Neuronal stem cell (in vitro differentiated cells): Measurements from ENCODE around the gene SIX2.

Experiments used
- DNase-seq: peaks from one replicate; pipeline ENCODE4 v3.0.0-alpha.2; 2013; ENCODE audit warnings: low spot score
- H2AFZ ChIP-seq: one replicate; pipeline ENCODE4 v1.6.1; 2013; ENCODE audit warnings: mild to moderate bottlenecking, low read length, inconsistent platforms
- H2AK5ac ChIP-seq: 2 replicates; pipeline ENCODE4 v1.6.1; 2013; ENCODE audit warnings: low read depth, mild to moderate bottlenecking, inconsistent platforms, low read length, moderate library complexity, mixed read lengths
- H2BK120ac ChIP-seq: 2 replicates; pipeline ENCODE4 v1.6.1; 2013; ENCODE audit warnings: low read depth, mild to moderate bottlenecking, inconsistent platforms, low read length, moderate library complexity, mixed read lengths
- H2BK12ac ChIP-seq: one replicate; pipeline ENCODE4 v1.6.1; 2013; ENCODE audit warnings: low read length, inconsistent platforms
- H2BK15ac ChIP-seq: 2 replicates; pipeline ENCODE4 v1.6.1; 2013; ENCODE audit warnings: mild to moderate bottlenecking, low read length, inconsistent platforms, mixed read lengths
- H2BK5ac ChIP-seq: one replicate; pipeline ENCODE4 v1.6.1; 2013; ENCODE audit warnings: inconsistent platforms, mild to moderate bottlenecking, low read length, moderate library complexity
- H3K14ac ChIP-seq: one replicate; pipeline ENCODE4 v1.6.1; 2013; ENCODE audit warnings: low read length, inconsistent platforms
- H3K18ac ChIP-seq: 2 replicates; pipeline ENCODE4 v1.6.1; 2013; ENCODE audit warnings: low read length, inconsistent platforms
- H3K23ac ChIP-seq: 2 replicates; pipeline ENCODE4 v1.6.1; 2013; ENCODE audit warnings: low read depth, mild to moderate bottlenecking, mixed read lengths, low read length, inconsistent platforms; ENCODE audit not compliant: poor library complexity
- H3K27ac ChIP-seq: replicated peaks from 3 replicates; pipeline ENCODE4 v1.5.1; 2013; ENCODE audit warnings: low read length, inconsistent platforms
- H3K27me3 ChIP-seq, 3 experiments: 2 replicates each; pipeline ENCODE4 v1.6.1; 2013; ENCODE audit warnings: low read length in 3 of 3, mild to moderate bottlenecking in 2 of 3, inconsistent platforms in 1 of 3, low read depth in 1 of 3, mixed read lengths in 1 of 3, moderate library complexity in 1 of 3; ENCODE audit not compliant: control insufficient read depth in 3 of 3, insufficient read depth in 3 of 3
- H3K36me3 ChIP-seq, 2 donors: replicated peaks in 1 of 2; 2 replicates each; pipeline ENCODE4 v1.6.1; 2013; ENCODE audit warnings: low read length in 2 of 2; ENCODE audit not compliant: control insufficient read depth in 2 of 2, insufficient read depth in 2 of 2
- H3K4ac ChIP-seq: 2 replicates; pipeline ENCODE4 v1.6.1; 2013; ENCODE audit warnings: inconsistent platforms, mild to moderate bottlenecking, low read length, moderate library complexity
- H3K4me1 ChIP-seq, 2 donors: 1 replicate in 1 of 2; 2 replicates in 1 of 2; pipeline ENCODE4 v1.6.1; 2013; ENCODE audit warnings: low read length in 2 of 2, low read depth in 1 of 2; ENCODE audit not compliant: control insufficient read depth in 2 of 2, insufficient read depth in 1 of 2
- H3K4me2 ChIP-seq: one replicate; pipeline ENCODE4 v1.6.1; 2013; ENCODE audit warnings: mild to moderate bottlenecking, low read length, inconsistent platforms; ENCODE audit not compliant: insufficient read depth, poor library complexity, severe bottlenecking
- H3K4me3 ChIP-seq, 2 donors: 2 replicates each; pipeline ENCODE4 v1.5.1; 2013; ENCODE audit warnings: low read length in 2 of 2, mild to moderate bottlenecking in 2 of 2, inconsistent platforms in 1 of 2, moderate library complexity in 1 of 2
- H3K79me1 ChIP-seq: one replicate; pipeline ENCODE4 v1.6.1; 2013; ENCODE audit warnings: low read depth, mild to moderate bottlenecking, inconsistent platforms, low read length, moderate library complexity
- H3K9ac ChIP-seq: one replicate; pipeline ENCODE4 v1.6.1; 2013; ENCODE audit warnings: mild to moderate bottlenecking, low read depth, low read length, inconsistent platforms; ENCODE audit not compliant: poor library complexity
- H3K9me3 ChIP-seq, 2 donors: replicated peaks in 1 of 2; 2 replicates each; pipeline versions ENCODE3 to v1.6.1; 2013; ENCODE audit warnings: low read length in 2 of 2, mild to moderate bottlenecking in 2 of 2, inconsistent platforms in 1 of 2, low read depth in 1 of 2, mixed read lengths in 1 of 2, moderate library complexity in 1 of 2; ENCODE audit not compliant: control insufficient read depth in 2 of 2, insufficient read depth in 1 of 2
- H4K8ac ChIP-seq: one replicate; pipeline ENCODE4 v1.6.1; 2013; ENCODE audit warnings: low read depth, mild to moderate bottlenecking, inconsistent platforms, low read length, moderate library complexity
- H4K91ac ChIP-seq: one replicate; pipeline ENCODE4 v1.6.1; 2013; ENCODE audit warnings: low read length, low read depth, mild to moderate bottlenecking, inconsistent platforms; ENCODE audit not compliant: poor library complexity
- WGBS, 2 donors: extraction: QIAGEN DNeasy Blood & Tissue Kit; methylation state at CpG; one replicate each; pipeline ENCODE4 v1.1.7; 2013; ENCODE audit warnings: missing lambda C conversion rate in 2 of 2, mixed read lengths in 1 of 2; ENCODE audit not compliant: insufficient read length in 2 of 2, insufficient replicate concordance in 1 of 2; ENCODE audit errors: extremely low coverage in 2 of 2; 5-methylcytosine and 5-hydroxymethylcytosine counted together

Gene SIX2

DNA sequence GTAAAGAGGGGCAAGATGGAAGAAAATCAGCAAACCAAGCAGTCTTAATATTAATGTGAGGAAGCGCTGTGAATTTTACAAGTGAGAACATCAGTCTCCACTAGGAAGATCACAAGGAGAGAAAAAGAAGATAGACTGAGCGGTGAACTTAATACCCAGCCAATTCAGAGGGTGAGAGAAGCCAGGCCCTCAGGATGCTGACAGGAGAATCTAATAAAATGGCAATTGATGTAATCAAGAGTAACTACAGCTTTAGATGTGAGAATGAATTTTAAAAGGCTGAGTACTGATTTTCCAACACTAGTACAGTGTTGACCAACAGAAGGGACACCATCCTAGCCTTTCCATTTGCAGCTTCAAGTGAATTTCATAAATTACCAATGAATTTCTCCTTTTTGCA is 35.7 kb upstream of the SIX2 start:
- Histone ChIP-seq H2BK5ac (no peak overlapping the region), H3K27ac (no peak overlapping the region), H3K9me3 (no peaks in the 10 kb centered on the region), H3K4me3 (no peak overlapping the region), H3K23ac (no peak overlapping the region), H4K91ac (no peak overlapping the region), H2BK120ac (no peak overlapping the region), H2AFZ (no peak overlapping the region), H3K9ac (no peak overlapping the region), H2AK5ac (no peak overlapping the region), H3K4me2 (no peak overlapping the region), H3K18ac (no peak overlapping the region), H2BK15ac (no peak overlapping the region), H3K4me1 (peaks cover 0 to 4% of the 10 kb centered on the region in 2 donors), H3K27me3 (peaks cover 0 to 13% (median 0%) of the 10 kb centered on the region in 3 experiments), H3K14ac (no peak overlapping the region), H3K79me1 (no peaks in the 10 kb centered on the region), H3K4ac (no peak overlapping the region), H2BK12ac (no peak overlapping the region), H4K8ac (no peak overlapping the region), H3K36me3 (no peaks in the 10 kb centered on the region)
- no peak for DNase-seq
- WGBS, 2 donors: no CpG with 5 or more reads among the region's 2 CpGs

DNA sequence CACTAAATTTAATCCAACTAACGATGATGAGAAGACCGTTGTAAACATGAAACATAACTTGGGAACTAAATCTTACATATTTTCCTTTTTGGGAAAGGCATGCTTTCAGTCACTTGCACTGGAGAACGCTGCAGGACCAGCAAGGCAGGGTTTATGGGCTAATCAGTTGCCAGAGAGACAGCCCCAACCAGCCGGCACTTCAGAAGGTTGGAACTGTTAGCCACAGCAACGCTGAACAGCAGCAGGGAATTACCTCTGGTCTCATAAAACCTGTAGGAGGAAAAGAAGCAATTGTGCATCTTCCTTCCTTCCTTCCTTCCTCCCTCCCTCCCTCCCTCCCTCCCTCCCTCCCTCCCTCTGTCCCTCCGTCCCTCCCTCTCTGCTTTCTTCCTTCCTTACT is 33.9 kb upstream of the SIX2 start:
- no peak overlapping the region for H4K8ac ChIP-seq
- no peak for DNase-seq
- whole genome bisulfite sequencing, 2 donors: no CpG with 5 or more reads among the region's 6 CpGs

DNA sequence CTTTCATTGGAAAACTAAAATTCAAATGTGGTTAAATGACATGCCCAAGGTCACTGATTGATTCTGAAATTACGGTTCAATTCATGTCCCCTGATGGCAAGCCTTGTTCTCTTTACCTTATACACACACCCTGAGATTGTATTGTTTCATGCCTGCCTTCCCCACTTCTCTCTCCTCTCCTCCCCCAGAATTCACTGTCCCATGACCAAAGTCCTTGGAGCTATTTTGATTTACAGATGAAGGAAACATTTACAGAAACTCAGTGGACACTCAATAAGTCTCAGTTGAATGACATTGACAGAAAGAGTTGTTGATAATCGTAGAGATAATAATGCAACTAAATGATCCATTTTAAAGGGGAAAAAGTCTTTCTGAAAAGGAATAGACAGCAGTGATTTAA is 33.1 kb upstream of the SIX2 start:
- H3K36me3 ChIP-seq: no peaks in the 10 kb centered on the region
- H2AFZ ChIP-seq: no peak overlapping the region
- no peak overlapping the region for H4K91ac ChIP-seq
- no peak overlapping the region for H3K4me3 ChIP-seq
- no peak overlapping the region for H2BK120ac ChIP-seq
- H3K9me3 ChIP-seq: no peaks in the 10 kb centered on the region
- H4K8ac ChIP-seq: no peak overlapping the region
- H3K4ac ChIP-seq: no peak overlapping the region
- no peak overlapping the region for H3K18ac ChIP-seq
- H2AK5ac ChIP-seq: no peak overlapping the region
- DNase-seq: no peak
- no peak overlapping the region for H3K14ac ChIP-seq
- H3K23ac ChIP-seq: no peak overlapping the region
- H2BK12ac ChIP-seq: no peak overlapping the region
- no peaks in the 10 kb centered on the region for H3K79me1 ChIP-seq
- H3K27me3 ChIP-seq: peaks cover 0 to 8% (median 0%) of the 10 kb centered on the region in 3 experiments
- no CpG with 5 or more reads among the region's 2 CpGs for WGBS, 2 donors
- H3K27ac ChIP-seq: no peak overlapping the region
- peaks cover 0 to 4% of the 10 kb centered on the region in 2 donors for H3K4me1 ChIP-seq
- H3K4me2 ChIP-seq: no peak overlapping the region
- no peak overlapping the region for H3K9ac ChIP-seq
- H2BK15ac ChIP-seq: no peak overlapping the region
- H2BK5ac ChIP-seq: no peak overlapping the region

More for the DNA sequence above, 33.9 kb upstream of the SIX2 start:
- no peak overlapping the region for H3K9ac ChIP-seq
- no peak overlapping the region for H3K4me2 ChIP-seq
- no peak overlapping the region for H2BK15ac ChIP-seq
- H4K91ac ChIP-seq: no peak overlapping the region
- H2BK12ac ChIP-seq: no peak overlapping the region
- H3K9me3 ChIP-seq: no peaks in the 10 kb centered on the region
- H3K36me3 ChIP-seq: no peaks in the 10 kb centered on the region
- H3K4me3 ChIP-seq: no peak overlapping the region
- H3K14ac ChIP-seq: no peak overlapping the region
- peaks cover 0 to 13% (median 0%) of the 10 kb centered on the region in 3 experiments for H3K27me3 ChIP-seq
- peaks cover 0 to 4% of the 10 kb centered on the region in 2 donors for H3K4me1 ChIP-seq
- H2BK5ac ChIP-seq: no peak overlapping the region
- H3K4ac ChIP-seq: no peak overlapping the region
- no peak overlapping the region for H3K18ac ChIP-seq
- H3K27ac ChIP-seq: no peak overlapping the region
- no peak overlapping the region for H3K23ac ChIP-seq
- no peaks in the 10 kb centered on the region for H3K79me1 ChIP-seq
- no peak overlapping the region for H2AK5ac ChIP-seq
- no peak overlapping the region for H2BK120ac ChIP-seq
- H2AFZ ChIP-seq: no peak overlapping the region

DNA sequence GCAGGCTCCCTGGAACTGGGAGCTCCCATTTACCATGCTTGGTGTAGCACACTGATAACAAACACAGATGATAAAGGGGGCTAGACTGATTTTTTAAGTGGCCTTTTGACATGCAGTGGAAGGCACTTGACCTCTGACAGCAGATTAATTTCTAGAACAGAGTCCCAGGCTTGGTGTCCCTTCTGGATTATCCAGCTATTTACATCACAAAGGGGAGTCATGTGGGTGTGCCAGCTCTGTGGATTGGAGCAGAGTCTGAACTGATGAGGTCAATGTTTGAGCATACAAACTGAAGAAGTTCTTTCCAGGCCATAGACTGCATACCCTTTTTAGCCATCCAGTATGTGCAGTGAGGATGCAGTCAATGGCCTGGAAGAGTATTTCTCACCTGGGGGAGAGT is 31.5 kb upstream of the SIX2 start:
- Histone ChIP-seq H2BK120ac (no peak overlapping the region), H3K18ac (no peak overlapping the region), H2BK15ac (no peak overlapping the region), H2AFZ (no peak overlapping the region), H2AK5ac (no peak overlapping the region), H3K9me3 (no peaks in the 10 kb centered on the region), H3K4me3 (no peak overlapping the region), H4K8ac (no peak overlapping the region), H3K4ac (no peak overlapping the region), H3K36me3 (no peaks in the 10 kb centered on the region), H3K4me1 (peaks cover 0 to 4% of the 10 kb centered on the region in 2 donors), H3K9ac (no peak overlapping the region), H3K27ac (no peak overlapping the region), H2BK12ac (no peak overlapping the region), H4K91ac (no peak overlapping the region), H3K27me3 (no peaks in the 10 kb centered on the region), H2BK5ac (no peak overlapping the region), H3K23ac (no peak overlapping the region), H3K79me1 (no peaks in the 10 kb centered on the region), H3K4me2 (no peak overlapping the region), H3K14ac (no peak overlapping the region)
- no peak for DNase-seq
